WTC11 (cell line): ENCODE measurements around the gene ILRUN. TPM values are rescaled to one million over a fixed set of nuclear protein-coding genes. Genes with fewer than 3 reads are reported as not detected.

Source experiments
- ATAC-seq: fragments of 200-7000 bp; cut with Tn5 transposase; 2 replicates; pipeline ENCODE4 v1.10.0; 2021; ENCODE audit warnings: mild to moderate bottlenecking, moderate library complexity
- CTCF ChIA-PET: fragments of 300-600 bp; sonication (Branson Sonifier 250); formaldehyde crosslinking; loops from one replicate; lab custom pipeline; 2021; ENCODE audit warnings: antibody characterized with exemption; lab: Charles Lee
- POLR2A ChIA-PET: fragments of 350-600 bp; sonication (Branson Sonifier 250); formaldehyde crosslinking; loops from one replicate; lab custom pipeline; 2021; ENCODE audit warnings: antibody characterized with exemption; lab: Charles Lee
- DNase-seq: peaks from one replicate; pipeline ENCODE4 v3.0.0; 2021; ENCODE audit warnings: low spot score
- H3K27ac Mint-ChIP-seq: 2 replicates; pipeline ENCODE4 v1.8.0; 2021; ENCODE audit warnings: mixed read lengths
- H3K27me3 Mint-ChIP-seq: 2 replicates; pipeline ENCODE4 v1.8.0; 2021; ENCODE audit warnings: low read depth, mild to moderate bottlenecking, moderate library complexity, mixed read lengths
- H3K36me3 Mint-ChIP-seq: 2 replicates; pipeline ENCODE4 v1.8.0; 2021; ENCODE audit warnings: mixed read lengths
- H3K4me1 Mint-ChIP-seq: 2 replicates; pipeline ENCODE4 v1.8.0; 2022; ENCODE audit warnings: mixed read lengths
- H3K4me3 Mint-ChIP-seq: 2 replicates; pipeline ENCODE4 v1.8.0; 2021; ENCODE audit warnings: mild to moderate bottlenecking, moderate library complexity, mixed read lengths
- H3K9me3 Mint-ChIP-seq: 2 replicates; pipeline ENCODE4 v1.8.0; 2021; ENCODE audit warnings: mixed read lengths
- ATF1 ChIP-seq: sonication (generic); formaldehyde crosslinking; IDR thresholded peaks from 2 replicates; pipeline ENCODE4 v1.8.1; 2023; ENCODE audit warnings: mild to moderate bottlenecking, moderate library complexity, missing genetic modification reagents
- CBFB ChIP-seq: sonication (generic); formaldehyde crosslinking; IDR thresholded peaks from 2 replicates; pipeline ENCODE4 v1.8.1; 2022; ENCODE audit warnings: mild to moderate bottlenecking, low read depth, missing genetic modification reagents
- FOXJ3 ChIP-seq: sonication (generic); formaldehyde crosslinking; IDR thresholded peaks from 2 replicates; pipeline ENCODE4 v1.9.0; 2021; ENCODE audit warnings: missing genetic modification reagents, mild to moderate bottlenecking, borderline replicate concordance
- KAT7 ChIP-seq: sonication (generic); formaldehyde crosslinking; IDR thresholded peaks from 2 replicates; pipeline ENCODE4 v1.8.1; 2023; ENCODE audit warnings: missing genetic modification reagents, mild to moderate bottlenecking, borderline replicate concordance
- MAX ChIP-seq: sonication (generic); formaldehyde crosslinking; IDR thresholded peaks from 2 replicates; pipeline ENCODE4 v1.8.0; 2022; ENCODE audit warnings: mild to moderate bottlenecking, missing genetic modification reagents
- NR3C1 ChIP-seq: sonication (generic); formaldehyde crosslinking; conservative IDR thresholded peaks from 2 replicates; pipeline ENCODE4 v1.8.1; 2023; ENCODE audit warnings: low read depth, mild to moderate bottlenecking, missing genetic modification reagents
- RORB ChIP-seq: fragments of 250-450 bp; sonication (Bioruptor Pico); IDR thresholded peaks from 2 replicates; pipeline ENCODE4 v1.9.0; 2021; ENCODE audit warnings: mild to moderate bottlenecking
- SMAD3 ChIP-seq: sonication (generic); formaldehyde crosslinking; IDR thresholded peaks from 2 replicates; pipeline ENCODE4 v1.8.0; 2022; ENCODE audit warnings: missing genetic modification reagents, mild to moderate bottlenecking, borderline replicate concordance
- SMAD4 ChIP-seq: sonication (generic); formaldehyde crosslinking; IDR thresholded peaks from 2 replicates; pipeline ENCODE4 v1.8.0; 2022; ENCODE audit warnings: mild to moderate bottlenecking, missing genetic modification reagents
- STAT6 ChIP-seq: sonication (generic); formaldehyde crosslinking; conservative IDR thresholded peaks from 2 replicates; pipeline ENCODE4 v1.8.1; 2023; ENCODE audit warnings: mild to moderate bottlenecking, low read depth, missing genetic modification reagents, moderate library complexity
- TCF7 ChIP-seq: sonication (generic); formaldehyde crosslinking; IDR thresholded peaks from 2 replicates; pipeline ENCODE4 v1.8.0; 2022; ENCODE audit warnings: mild to moderate bottlenecking, low read depth, missing genetic modification reagents, moderate library complexity
- TEAD4 ChIP-seq: sonication (generic); formaldehyde crosslinking; IDR thresholded peaks from 2 replicates; pipeline ENCODE4 v1.8.0; 2022; ENCODE audit warnings: mild to moderate bottlenecking, missing genetic modification reagents
- TP53 ChIP-seq: sonication (generic); formaldehyde crosslinking; IDR thresholded peaks from 2 replicates; pipeline ENCODE4 v1.8.1; 2023; ENCODE audit warnings: mild to moderate bottlenecking, missing genetic modification reagents
- ZNF425 ChIP-seq: fragments of 250-450 bp; sonication (Bioruptor Pico); conservative IDR thresholded peaks from 2 replicates; pipeline ENCODE4 v1.9.0; 2021; ENCODE audit warnings: mild to moderate bottlenecking
- ZNF671 ChIP-seq: fragments of 250-450 bp; sonication (Bioruptor Pico); IDR thresholded peaks from 2 replicates; pipeline ENCODE4 v1.8.0; 2021; ENCODE audit warnings: mild to moderate bottlenecking
- total RNA-seq: library from RNA; stranded (reverse); gene quantifications from 3 replicates; pipeline ENCODE4 v1.2.3, GENCODE V29; 2021
- TF ChIP-seq, protein P1 (sequence below): sonication (generic); formaldehyde crosslinking; IDR thresholded peaks from 2 replicates; pipeline ENCODE4 v1.8.1; 2022; ENCODE audit warnings: mild to moderate bottlenecking, missing genetic modification reagents, moderate library complexity, borderline replicate concordance
- TF ChIP-seq, protein P2 (sequence below): fragments of 250-450 bp; sonication (Bioruptor Pico); IDR thresholded peaks from 2 replicates; pipeline ENCODE4 v1.9.0; 2021; ENCODE audit warnings: mild to moderate bottlenecking
- TF ChIP-seq, protein P3 (sequence below): fragments of 250-450 bp; sonication (Bioruptor Pico); IDR thresholded peaks from 2 replicates; pipeline ENCODE4 v1.8.0; 2021; ENCODE audit warnings: mild to moderate bottlenecking

Gene ILRUN
- total RNA-seq, 1 experiment from 2014 or later: 75.5 TPM

- TF ChIP-seq TP53 (CRISPR knock-in tag): no peak
- TF ChIP-seq, protein P1, sequence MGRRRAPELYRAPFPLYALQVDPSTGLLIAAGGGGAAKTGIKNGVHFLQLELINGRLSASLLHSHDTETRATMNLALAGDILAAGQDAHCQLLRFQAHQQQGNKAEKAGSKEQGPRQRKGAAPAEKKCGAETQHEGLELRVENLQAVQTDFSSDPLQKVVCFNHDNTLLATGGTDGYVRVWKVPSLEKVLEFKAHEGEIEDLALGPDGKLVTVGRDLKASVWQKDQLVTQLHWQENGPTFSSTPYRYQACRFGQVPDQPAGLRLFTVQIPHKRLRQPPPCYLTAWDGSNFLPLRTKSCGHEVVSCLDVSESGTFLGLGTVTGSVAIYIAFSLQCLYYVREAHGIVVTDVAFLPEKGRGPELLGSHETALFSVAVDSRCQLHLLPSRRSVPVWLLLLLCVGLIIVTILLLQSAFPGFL (CRISPR knock-in tag): no peak
- TF ChIP-seq, protein P2, sequence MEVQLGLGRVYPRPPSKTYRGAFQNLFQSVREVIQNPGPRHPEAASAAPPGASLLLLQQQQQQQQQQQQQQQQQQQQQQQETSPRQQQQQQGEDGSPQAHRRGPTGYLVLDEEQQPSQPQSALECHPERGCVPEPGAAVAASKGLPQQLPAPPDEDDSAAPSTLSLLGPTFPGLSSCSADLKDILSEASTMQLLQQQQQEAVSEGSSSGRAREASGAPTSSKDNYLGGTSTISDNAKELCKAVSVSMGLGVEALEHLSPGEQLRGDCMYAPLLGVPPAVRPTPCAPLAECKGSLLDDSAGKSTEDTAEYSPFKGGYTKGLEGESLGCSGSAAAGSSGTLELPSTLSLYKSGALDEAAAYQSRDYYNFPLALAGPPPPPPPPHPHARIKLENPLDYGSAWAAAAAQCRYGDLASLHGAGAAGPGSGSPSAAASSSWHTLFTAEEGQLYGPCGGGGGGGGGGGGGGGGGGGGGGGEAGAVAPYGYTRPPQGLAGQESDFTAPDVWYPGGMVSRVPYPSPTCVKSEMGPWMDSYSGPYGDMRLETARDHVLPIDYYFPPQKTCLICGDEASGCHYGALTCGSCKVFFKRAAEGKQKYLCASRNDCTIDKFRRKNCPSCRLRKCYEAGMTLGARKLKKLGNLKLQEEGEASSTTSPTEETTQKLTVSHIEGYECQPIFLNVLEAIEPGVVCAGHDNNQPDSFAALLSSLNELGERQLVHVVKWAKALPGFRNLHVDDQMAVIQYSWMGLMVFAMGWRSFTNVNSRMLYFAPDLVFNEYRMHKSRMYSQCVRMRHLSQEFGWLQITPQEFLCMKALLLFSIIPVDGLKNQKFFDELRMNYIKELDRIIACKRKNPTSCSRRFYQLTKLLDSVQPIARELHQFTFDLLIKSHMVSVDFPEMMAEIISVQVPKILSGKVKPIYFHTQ (CRISPR knock-in tag): no peak
- TF ChIP-seq ZNF425 (CRISPR knock-in tag): no peak
- no peak for TF ChIP-seq KAT7
Observed at GRCh38 chr6:34701199-34701598, 4.6 kb upstream of the ILRUN start (continued).

- ATAC-seq (no peak), DNase-seq (no peak)
- CTCF ChIA-PET: no interaction called here
Observed at GRCh38 chr6:34697904-34698559, 1.5 kb upstream of the ILRUN start.

More at GRCh38 chr6:34697904-34698559, 1.5 kb upstream of the ILRUN start:
- H3K27ac Mint-ChIP-seq: no peak overlapping the region
- peaks cover 24% of the 10 kb centered on the region for H3K4me1 Mint-ChIP-seq
- H3K36me3 Mint-ChIP-seq: no peaks in the 10 kb centered on the region
- TF ChIP-seq NR3C1 (CRISPR knock-in tag) (no peak), ZNF671 (CRISPR knock-in tag) (no peak), TCF7 (CRISPR knock-in tag) (no peak), MAX (no peak), KAT7 (no peak), RORB (no peak), CBFB (no peak), ATF1 (CRISPR knock-in tag) (no peak), SMAD3 (no peak), FOXJ3 (CRISPR knock-in tag) (no peak), TEAD4 (CRISPR knock-in tag) (no peak), SMAD4 (CRISPR knock-in tag) (no peak), STAT6 (no peak)
- TF ChIP-seq, protein P3, sequence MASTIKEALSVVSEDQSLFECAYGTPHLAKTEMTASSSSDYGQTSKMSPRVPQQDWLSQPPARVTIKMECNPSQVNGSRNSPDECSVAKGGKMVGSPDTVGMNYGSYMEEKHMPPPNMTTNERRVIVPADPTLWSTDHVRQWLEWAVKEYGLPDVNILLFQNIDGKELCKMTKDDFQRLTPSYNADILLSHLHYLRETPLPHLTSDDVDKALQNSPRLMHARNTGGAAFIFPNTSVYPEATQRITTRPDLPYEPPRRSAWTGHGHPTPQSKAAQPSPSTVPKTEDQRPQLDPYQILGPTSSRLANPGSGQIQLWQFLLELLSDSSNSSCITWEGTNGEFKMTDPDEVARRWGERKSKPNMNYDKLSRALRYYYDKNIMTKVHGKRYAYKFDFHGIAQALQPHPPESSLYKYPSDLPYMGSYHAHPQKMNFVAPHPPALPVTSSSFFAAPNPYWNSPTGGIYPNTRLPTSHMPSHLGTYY (CRISPR knock-in tag): no peak
- H3K27me3 Mint-ChIP-seq: no peaks in the 10 kb centered on the region; the same call in 1 of the 2 replicates
- H3K9me3 Mint-ChIP-seq: no peaks in the 10 kb centered on the region
- POLR2A ChIA-PET: no interaction called here
- H3K4me3 Mint-ChIP-seq: peak overlapping the region; percentile 97
